Motor neuron (in vitro differentiated cells): ENCODE data around the gene CTDP1. TPM values are rescaled to one million over a fixed set of nuclear protein-coding genes. Genes with fewer than 3 reads are reported as not detected.

ENCODE experiments used
- ATAC-seq, 8 experiments: fragments of 200-7000 bp; cut with Tn5 transposase; replicated peaks in 6 of 8; 2 replicates each; pipeline ENCODE4 v1.8.0; 2021; ENCODE audit warnings: mild to moderate bottlenecking in 8 of 8, moderate library complexity in 8 of 8
- H3K27ac ChIP-seq, 2 donors: fragments of 250-450 bp; sonication (Bioruptor Pico); 2 replicates each; pipeline ENCODE4 v1.9.0; 2021; ENCODE audit warnings: antibody characterized with exemption in 2 of 2, mild to moderate bottlenecking in 2 of 2, moderate library complexity in 1 of 2
- H3K4me1 ChIP-seq, 2 donors: fragments of 250-450 bp; sonication (Bioruptor Pico); replicated peaks in 1 of 2; 2 replicates each; pipeline ENCODE4 v1.6.1; 2021; ENCODE audit warnings: antibody characterized with exemption in 2 of 2, mild to moderate bottlenecking in 2 of 2, moderate library complexity in 1 of 2
- H3K4me3 ChIP-seq, 5 donors: fragments of 250-450 bp; sonication (Bioruptor Pico); 2 replicates each; pipeline ENCODE4 v1.9.0; 2021; ENCODE audit warnings: antibody characterized with exemption in 5 of 5, mild to moderate bottlenecking in 5 of 5, moderate library complexity in 4 of 5
- WGBS, 10 experiments: fragments of 450-650 bp; shearing (Covaris generic); methylation state at CpG; one replicate each; pipeline ENCODE4 v1.0.0; 2022; 5-methylcytosine and 5-hydroxymethylcytosine counted together
- in situ Hi-C, 9 experiments: fragments of 400-800 bp; cut with MboI; loops; one replicate each; pipeline ENCODE4 v1.15.0; 2021; ENCODE audit warnings: low sequenced_read_pairs in 9 of 9, low pct_unique_long_range_greater_than_20kb in 2 of 9; ENCODE audit not compliant: unreplicated experiment in 9 of 9
- total RNA-seq, 8 experiments: library from RNA; unstranded; fragments of 300-600 nt; gene quantifications; 2 replicates each; pipeline versions ENCODE4 v1.2.3 to v1.2.4, GENCODE V29; 2022

The CTDP1 gene
- total RNA-seq, 8 experiments from 2014 or later: 9.5 to 21.8 (median 14.8) TPM

DNA sequence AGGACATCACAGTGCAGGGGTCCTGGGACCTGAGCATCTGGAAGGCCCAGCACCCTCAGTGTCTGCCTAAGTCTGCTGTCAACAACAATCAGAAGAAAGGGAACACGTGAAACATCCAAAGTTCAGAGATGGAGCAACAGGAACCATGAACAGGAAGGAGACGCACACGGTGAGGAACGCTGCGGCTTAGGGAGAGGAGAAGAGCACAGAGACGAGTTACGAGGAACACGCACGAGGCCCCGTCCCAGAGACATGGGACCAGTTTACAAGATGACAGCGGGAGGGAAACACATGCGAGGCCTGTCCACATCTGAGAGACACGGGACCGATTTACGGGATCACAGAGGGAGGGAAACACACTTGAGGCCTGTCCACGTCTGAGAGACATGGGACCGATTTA, 115.2 kb downstream of the CTDP1 start:
- Histone ChIP-seq H3K4me3 (no peak overlapping the region), H3K27ac (no peak overlapping the region), H3K4me1 (peaks cover 0 to 20% of the 10 kb centered on the region in 2 donors)
- in situ Hi-C loops: no loop called here
- WGBS, 10 experiments: 75 to 100% (median 86%) methylated on average over 1 to 12 of the region's 17 CpGs; no CpG with 5 or more reads in 3 of the 10 experiments
- ATAC-seq: no peak

DNA sequence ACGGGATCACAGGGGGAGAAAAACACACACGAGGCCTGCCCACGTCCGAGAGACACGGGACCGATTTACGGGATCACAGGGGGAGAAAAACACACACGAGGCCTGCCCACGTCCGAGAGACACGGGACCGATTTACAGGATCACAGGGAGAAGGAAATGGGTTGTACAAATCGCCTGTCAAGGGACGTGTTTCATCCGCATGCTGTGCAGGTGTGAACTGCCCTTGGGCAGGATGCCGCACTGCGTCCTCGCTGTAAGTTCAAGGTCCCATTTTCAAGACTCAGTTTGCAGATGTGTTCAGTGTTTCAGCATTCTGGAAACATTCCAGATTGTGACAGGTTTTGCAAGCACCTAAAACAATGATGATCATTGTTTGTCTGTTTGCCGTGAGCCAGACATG, 115.8 kb downstream of the CTDP1 start:
- no peak for ATAC-seq
- Histone ChIP-seq H3K4me1 (peaks cover 0 to 20% of the 10 kb centered on the region in 2 donors), H3K4me3 (no peak overlapping the region), H3K27ac (no peak overlapping the region)
- 83 to 100% (median 85%) methylated on average over 1 to 13 of the region's 19 CpGs; no CpG with 5 or more reads in 4 of the 10 experiments for WGBS, 10 experiments
- in situ Hi-C loops: no loop called here

- Histone ChIP-seq H3K4me1 (peaks cover 0 to 20% of the 10 kb centered on the region in 2 donors), H3K27ac (no peak overlapping the region), H3K4me3 (no peak overlapping the region)
- WGBS, 10 experiments: 0 to 89% (median 48%) methylated on average over 1 to 7 of the region's 7 CpGs
- peak in 1 of 8 experiments; percentile 20 for ATAC-seq
- in situ Hi-C loops: no loop called here
Measured at GRCh38 chr18:79796016-79796415, 116.4 kb downstream of the CTDP1 start.

GRCh38 chr18:79796531-79797405, 117.2 kb downstream of the CTDP1 start:
- no peak overlapping the region for H3K27ac ChIP-seq
- peak; percentile 21 to 56 (median 34) for ATAC-seq
- 11 to 92% (median 28%) methylated on average over 2 to 11 of the region's 21 CpGs; no CpG with 5 or more reads in 1 of the 10 experiments for WGBS, 10 experiments
- H3K4me1 ChIP-seq: peaks cover 0 to 20% of the 10 kb centered on the region in 2 donors
- H3K4me3 ChIP-seq: no peak overlapping the region
- in situ Hi-C loops: no loop called here

GRCh38 chr18:79797518-79798345, 118.1 kb downstream of the CTDP1 start, which contains the start of gene KCNG2:
Gene KCNG2, plus strand, starts transcription at chr18:79797938. Its CDS starts 65,730 bp downstream, at chr18:79863668.
- ATAC-seq: peak; percentile 27 to 88 (median 82)
- WGBS, 10 experiments: 0 to 22% (median 14%) methylated on average over 4 to 6 of the region's 92 CpGs; no CpG with 5 or more reads in 6 of the 10 experiments
- in situ Hi-C loops: no loop called here
- H3K27ac ChIP-seq: no peak within 1 kb of the TSS
- H3K4me3 ChIP-seq: peak within 1 kb of the TSS in 4 of 5 donors; percentile 12 to 27 (median 19)
- H3K4me1 ChIP-seq: peaks cover 0 to 20% of the 10 kb centered on the region in 2 donors

GRCh38 chr18:79798346-79798998, 118.9 kb downstream of the CTDP1 start:
- no peak overlapping the region for H3K27ac ChIP-seq
- peaks cover 0 to 20% of the 10 kb centered on the region in 2 donors for H3K4me1 ChIP-seq
- in situ Hi-C loops: no loop called here
- peak overlapping the region in 4 of 5 donors; percentile 12 to 27 (median 19) for H3K4me3 ChIP-seq
- ATAC-seq: peak in 4 of 8 experiments; percentile 5 to 30 (median 16)
- 0 to 10% (median 0%) methylated on average over 2 to 8 of the region's 78 CpGs; no CpG with 5 or more reads in 7 of the 10 experiments for WGBS, 10 experiments

- in situ Hi-C loops: no loop called here
- Histone ChIP-seq H3K27ac (no peak overlapping the region), H3K4me3 (peak overlapping the region in 1 of 5 donors; percentile 27), H3K4me1 (peaks cover 0 to 20% of the 10 kb centered on the region in 2 donors)
- ATAC-seq: peak in 2 of 8 experiments; percentile 23 to 45
- WGBS, 10 experiments: 0 to 7% (median 1%) methylated on average over 2 to 7 of the region's 14 CpGs; no CpG with 5 or more reads in 6 of the 10 experiments
Measured at GRCh38 chr18:79798999-79799370, 119.4 kb downstream of the CTDP1 start.

- Histone ChIP-seq H3K27ac (no peak overlapping the region), H3K4me1 (peaks cover 0 to 20% of the 10 kb centered on the region in 2 donors), H3K4me3 (no peak overlapping the region)
- in situ Hi-C loops: no loop called here
- no peak for ATAC-seq
- 0 to 70% (median 50%) methylated on average over 1 to 4 of the region's 30 CpGs; no CpG with 5 or more reads in 5 of the 10 experiments for WGBS, 10 experiments
Measured at GRCh38 chr18:79799619-79800370, 120.2 kb downstream of the CTDP1 start.

GRCh38 chr18:79800371-79801180, 121.0 kb downstream of the CTDP1 start:
- 40 to 100% (median 79%) methylated on average over 2 to 19 of the region's 39 CpGs; no CpG with 5 or more reads in 2 of the 10 experiments for WGBS, 10 experiments
- no peak for ATAC-seq
- Histone ChIP-seq H3K27ac (no peak overlapping the region), H3K4me3 (no peak overlapping the region), H3K4me1 (peaks cover 0 to 20% of the 10 kb centered on the region in 2 donors)
- in situ Hi-C loops: no loop called here

DNA sequence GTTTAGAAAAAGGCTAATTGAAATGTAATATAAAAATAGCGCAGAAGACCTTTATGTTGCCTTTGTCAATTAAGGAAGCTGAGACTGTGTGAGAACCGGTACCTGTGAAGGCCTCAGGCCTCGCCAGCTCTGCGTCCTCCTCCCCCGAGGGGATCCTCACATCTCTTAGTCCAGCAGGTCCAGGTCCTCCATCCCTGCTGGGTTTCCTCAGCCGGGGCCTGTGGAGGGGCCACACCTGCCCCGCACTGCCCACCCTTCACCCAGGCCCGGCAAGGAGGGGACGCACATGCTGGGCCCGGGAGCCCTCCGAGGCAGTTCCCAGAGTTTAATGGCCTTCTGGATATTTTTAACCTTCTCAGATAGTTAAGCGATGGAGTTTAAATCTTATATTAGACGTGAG, 121.6 kb downstream of the CTDP1 start:
- in situ Hi-C loops: no loop called here
- no peak for ATAC-seq
- Histone ChIP-seq H3K4me3 (no peak overlapping the region), H3K27ac (no peak overlapping the region), H3K4me1 (peaks cover 0 to 20% of the 10 kb centered on the region in 2 donors)
- WGBS, 10 experiments: 57 to 100% (median 83%) methylated on average over 1 to 6 of the region's 13 CpGs; no CpG with 5 or more reads in 3 of the 10 experiments

DNA sequence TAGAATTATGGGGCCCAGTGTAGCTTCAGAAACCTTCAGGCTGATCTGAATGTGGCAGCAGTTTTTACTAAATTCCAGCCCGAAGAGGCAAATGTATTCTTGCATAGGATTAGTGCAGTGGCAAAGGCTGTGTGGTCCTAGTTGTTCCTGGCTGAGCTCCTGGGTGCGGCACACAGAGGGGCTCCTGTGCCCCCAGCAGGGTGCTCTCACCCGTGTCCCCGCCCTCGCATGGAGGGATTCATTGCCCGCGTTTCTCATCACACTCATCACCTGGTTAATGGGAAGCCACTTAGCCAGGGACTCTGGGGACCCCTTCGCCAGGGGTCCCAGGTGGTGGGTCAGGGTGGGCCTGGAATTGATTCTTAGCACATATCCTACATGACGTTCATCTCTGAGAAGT, 122.0 kb downstream of the CTDP1 start:
- no peak overlapping the region for H3K27ac ChIP-seq
- peaks cover 0 to 19% of the 10 kb centered on the region in 2 donors for H3K4me1 ChIP-seq
- no peak for ATAC-seq
- in situ Hi-C loops: no loop called here
- WGBS, 10 experiments: 33 to 86% (median 67%) methylated on average over 1 to 7 of the region's 9 CpGs; no CpG with 5 or more reads in 2 of the 10 experiments
- H3K4me3 ChIP-seq: no peak overlapping the region
